ENCODE results near the gene STATH. TPM values are rescaled to one million over a fixed set of nuclear protein-coding genes. Genes with fewer than 3 reads are reported as not detected.
"Not testable (repeated sequence)": the region's sequence is repeated elsewhere in the genome, so short reads cannot be mapped to it uniquely, and the experiment has no call there.

STATH gene
- total and polyA plus RNA-seq, 9 of the 15 experiments (the other 6 are each of a cell fraction or from before 2014, with no cell fraction given) = not detected

DNA sequence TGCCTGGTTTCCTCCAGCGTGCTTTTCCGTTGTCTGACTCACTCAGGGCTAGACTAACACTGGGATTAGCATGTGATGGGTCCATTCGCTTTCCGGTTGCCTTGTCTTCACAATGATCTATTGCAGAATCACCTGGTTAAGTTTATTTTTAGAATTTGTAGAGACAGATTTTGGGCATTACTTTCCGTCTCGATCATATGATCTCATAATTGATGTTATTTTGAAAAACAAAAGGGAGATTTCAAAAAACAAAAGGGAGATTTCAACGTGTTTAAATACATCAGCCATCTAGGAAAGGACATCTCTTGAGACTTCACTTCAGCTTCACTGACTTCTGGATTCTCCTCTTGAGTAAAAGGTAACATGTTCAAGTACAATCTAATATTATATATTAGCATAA, 32.4 kb downstream of the STATH start, which contains the start of gene HTN3:
Gene HTN3, plus strand, starts transcription at position 301 of the 400 bp plus-strand sequence. CDS start 2,282 bp downstream, outside the sequence.
- H3K27ac ChIP-seq (ENCODE audit: extremely low read depth, low read depth, low read length); H3K9me3 ChIP-seq (replicated peaks; ENCODE audit: control insufficient read depth, insufficient read depth, low read depth, low read length); DNase-seq (ENCODE audit: extremely low read depth in 1 of 4, low spot score in 3 of 4); H2AFZ ChIP-seq (ENCODE audit: low read depth, low read length); H3K36me3 ChIP-seq (ENCODE audit: control insufficient read depth, insufficient read depth, low read length); intact Hi-C loops (cut with micrococcal nuclease); H3K27me3 ChIP-seq (ENCODE audit: control insufficient read depth in 2 of 2, insufficient read depth in 2 of 2, low read length in 2 of 2); H3K4me3 ChIP-seq; H3K4me2 ChIP-seq (ENCODE audit: insufficient read depth, low read length); POLR2A ChIA-PET; H4K20me1 ChIP-seq (replicated peaks; ENCODE audit: control insufficient read depth, insufficient read depth, low read length); H3K9ac ChIP-seq (ENCODE audit: insufficient read depth in 1 of 2, low read depth in 2 of 2, low read length in 2 of 2); H3K79me2 ChIP-seq (ENCODE audit: control insufficient read depth, insufficient read depth, low read length); ATAC-seq; H3K9me1 ChIP-seq (ENCODE audit: control insufficient read depth, insufficient read depth, low read length); CTCF ChIA-PET (ENCODE audit: low intra/inter-chr PET ratio); FAIRE-seq; in situ Hi-C loops (cut with MboI); BruUV-seq (replicated peaks); H3K4me1 ChIP-seq (replicated peaks in 1 of 2; ENCODE audit: control insufficient read depth in 2 of 2, insufficient read depth in 2 of 2, low read length in 2 of 2): not testable (repeated sequence)
- 2% methylated on average over 5 of the region's 7 CpGs for WGBS (ENCODE audit: insufficient coverage, low coverage, missing lambda C conversion rate)

DNA sequence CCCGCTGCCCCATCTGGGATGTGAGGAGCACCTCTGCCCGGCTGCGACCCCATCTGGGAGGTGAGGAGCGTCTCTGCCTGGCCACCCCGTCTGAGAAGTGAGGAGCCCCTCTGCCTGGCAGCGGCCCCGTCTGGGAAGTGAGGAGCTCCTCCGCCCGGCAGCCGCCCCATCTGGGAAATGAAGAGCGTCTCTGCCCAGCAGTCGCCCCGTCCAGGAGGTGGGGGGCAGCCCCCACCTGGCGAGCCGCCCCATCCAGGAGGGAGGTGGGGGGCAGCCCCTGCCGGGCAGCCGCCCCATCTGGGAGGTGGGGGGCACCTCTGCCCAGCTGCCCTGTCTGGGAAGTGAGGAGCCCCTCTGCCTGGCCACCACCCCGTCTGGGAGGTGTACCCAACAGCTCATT, 41.8 kb downstream of the STATH start:
- H3K9ac ChIP-seq (ENCODE audit: insufficient read depth in 1 of 2, low read depth in 2 of 2, low read length in 2 of 2); H3K4me2 ChIP-seq (ENCODE audit: insufficient read depth, low read length); H3K4me1 ChIP-seq (replicated peaks in 1 of 2; ENCODE audit: control insufficient read depth in 2 of 2, insufficient read depth in 2 of 2, low read length in 2 of 2); H4K20me1 ChIP-seq (replicated peaks; ENCODE audit: control insufficient read depth, insufficient read depth, low read length); H3K27me3 ChIP-seq (ENCODE audit: control insufficient read depth in 2 of 2, insufficient read depth in 2 of 2, low read length in 2 of 2); H3K9me1 ChIP-seq (ENCODE audit: control insufficient read depth, insufficient read depth, low read length); in situ Hi-C loops (cut with MboI); FAIRE-seq; BruUV-seq (replicated peaks); H3K4me3 ChIP-seq; H3K9me3 ChIP-seq (replicated peaks; ENCODE audit: control insufficient read depth, insufficient read depth, low read depth, low read length); H3K27ac ChIP-seq (ENCODE audit: extremely low read depth, low read depth, low read length); CTCF ChIA-PET (ENCODE audit: low intra/inter-chr PET ratio); intact Hi-C loops (cut with micrococcal nuclease); H3K79me2 ChIP-seq (ENCODE audit: control insufficient read depth, insufficient read depth, low read length); ATAC-seq; DNase-seq (ENCODE audit: extremely low read depth in 1 of 4, low spot score in 3 of 4); H2AFZ ChIP-seq (ENCODE audit: low read depth, low read length); POLR2A ChIA-PET; H3K36me3 ChIP-seq (ENCODE audit: control insufficient read depth, insufficient read depth, low read length): not testable (repeated sequence)
- WGBS (ENCODE audit: insufficient coverage, low coverage, missing lambda C conversion rate) = 0% methylated on average over 8 of the region's 18 CpGs

Data from K562 (cell line).